GM19023 (cell line): Measurements from ENCODE around the gene LPIN1.
A peak's percentile ranks its signal among the peaks of the same experiment; 100 is the strongest.
"Not testable (repeated sequence)": the region's sequence is repeated elsewhere in the genome, so short reads cannot be mapped to it uniquely, and the experiment has no call there.

Source experiments
- ATAC-seq: cut with Tn5 transposase; IDR thresholded peaks from one replicate; pipeline ENCODE4 v1.9.1; 2021; ENCODE audit warnings: mild to moderate bottlenecking, moderate library complexity; ENCODE audit not compliant: unreplicated experiment

Gene LPIN1

DNA sequence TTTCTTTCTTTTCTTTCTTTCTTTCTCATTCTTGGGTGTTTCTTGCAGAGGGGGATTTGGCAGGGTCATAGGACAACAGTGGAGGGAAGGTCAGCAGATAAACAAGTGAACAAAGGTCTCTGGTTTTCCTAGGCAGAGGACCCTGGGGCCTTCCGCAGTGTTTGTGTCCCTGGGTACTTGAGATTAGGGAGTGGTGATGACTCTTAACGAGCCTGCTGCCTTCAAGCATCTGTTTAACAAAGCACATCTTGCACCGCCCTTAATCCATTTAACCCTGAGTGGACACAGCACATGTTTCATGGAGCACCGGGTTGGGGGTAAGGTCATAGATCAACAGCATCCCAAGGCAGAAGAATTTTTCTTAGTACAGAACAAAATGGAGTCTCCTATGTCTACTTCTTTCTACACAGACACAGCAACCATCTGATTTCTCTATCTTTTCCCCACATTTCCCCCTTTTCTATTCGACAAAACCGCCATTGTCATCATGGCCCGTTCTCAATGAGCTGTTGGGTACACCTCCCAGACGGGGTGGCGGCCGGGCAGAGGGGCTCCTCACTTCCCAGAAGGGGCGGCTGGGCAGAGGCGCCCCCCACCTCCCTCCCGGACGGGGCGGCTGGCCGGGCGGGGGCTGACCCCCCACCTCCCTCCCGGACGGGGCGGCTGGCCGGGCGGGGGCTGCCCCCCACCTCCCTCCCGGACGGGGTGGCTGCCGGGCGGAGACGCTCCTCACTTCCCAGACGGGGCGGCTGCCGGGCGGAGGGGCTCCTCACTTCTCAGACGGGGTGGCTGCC, 12.9 kb downstream of the LPIN1 start:
- not testable (repeated sequence) for ATAC-seq

DNA sequence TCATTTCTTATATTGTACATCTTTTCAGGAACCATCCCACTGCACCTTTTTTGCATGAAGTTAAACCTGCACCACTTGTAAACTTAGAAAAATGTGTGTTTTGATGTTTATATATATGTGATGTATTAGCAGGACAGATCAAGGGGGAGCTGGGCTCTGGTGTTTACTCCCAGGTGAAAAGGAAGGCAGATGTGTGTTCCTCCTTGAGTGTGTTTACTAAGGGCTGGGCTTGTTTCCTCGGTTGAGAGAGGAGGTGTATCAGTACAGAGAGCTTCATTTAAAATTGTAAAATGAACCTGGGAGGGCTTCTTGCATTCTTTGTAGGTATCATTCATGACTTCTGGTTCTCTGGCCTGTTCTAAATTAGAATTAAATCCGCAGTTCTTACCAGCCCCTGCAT, 14.8 kb downstream of the LPIN1 start:
- no peak for ATAC-seq

DNA sequence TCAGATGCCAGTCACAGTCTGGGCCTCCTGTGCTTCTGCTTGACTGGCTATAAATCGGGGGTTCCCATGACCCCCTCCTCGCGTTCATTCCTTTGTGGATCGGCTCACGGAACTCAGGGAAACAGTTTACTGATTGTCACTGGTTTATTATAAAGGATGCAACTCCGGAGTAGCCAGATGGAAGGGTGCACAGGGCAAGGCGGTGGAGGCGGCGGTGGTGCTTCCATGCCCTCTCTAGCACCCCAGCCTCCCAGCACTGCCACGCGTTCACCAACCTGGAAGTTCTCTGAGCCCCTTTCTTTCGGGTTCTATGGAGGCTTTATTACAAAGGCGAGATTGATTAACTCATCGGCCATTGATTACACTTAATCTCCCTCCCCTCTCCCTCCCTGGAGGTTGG, 15.6 kb downstream of the LPIN1 start:
- ATAC-seq = no peak

DNA sequence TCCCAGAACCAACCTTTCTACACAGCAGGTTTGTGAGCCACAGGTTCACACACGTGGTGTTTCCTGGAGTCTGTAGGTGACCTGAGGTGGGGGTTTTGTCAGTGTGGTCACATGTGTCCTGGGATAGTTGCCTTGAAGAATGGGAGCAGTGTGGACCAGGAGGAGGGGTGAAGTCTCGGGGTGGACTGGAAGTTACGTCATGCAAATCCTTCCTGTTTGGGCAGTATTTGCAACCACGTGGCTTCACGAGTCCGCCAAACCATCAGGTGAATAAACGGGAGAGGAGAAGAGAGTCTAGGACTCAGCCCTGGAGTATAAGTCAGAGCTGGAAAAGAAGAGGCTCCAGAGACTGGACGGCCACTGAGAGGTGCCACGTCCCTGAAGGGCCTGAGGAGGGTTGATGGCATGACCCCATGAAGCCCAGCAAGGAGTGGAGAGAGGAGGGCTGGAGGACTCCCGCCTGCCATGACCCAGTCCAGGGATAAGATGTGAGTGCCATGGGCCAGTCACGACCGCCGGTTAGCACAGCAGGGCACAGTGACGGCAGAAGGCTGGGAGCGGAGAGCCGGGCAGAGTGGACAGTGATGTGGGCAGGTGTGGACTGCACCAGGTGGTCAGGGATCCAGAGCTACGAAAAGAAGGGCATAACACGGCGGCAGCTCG, 16.5 kb downstream of the LPIN1 start:
- ATAC-seq = no peak

DNA sequence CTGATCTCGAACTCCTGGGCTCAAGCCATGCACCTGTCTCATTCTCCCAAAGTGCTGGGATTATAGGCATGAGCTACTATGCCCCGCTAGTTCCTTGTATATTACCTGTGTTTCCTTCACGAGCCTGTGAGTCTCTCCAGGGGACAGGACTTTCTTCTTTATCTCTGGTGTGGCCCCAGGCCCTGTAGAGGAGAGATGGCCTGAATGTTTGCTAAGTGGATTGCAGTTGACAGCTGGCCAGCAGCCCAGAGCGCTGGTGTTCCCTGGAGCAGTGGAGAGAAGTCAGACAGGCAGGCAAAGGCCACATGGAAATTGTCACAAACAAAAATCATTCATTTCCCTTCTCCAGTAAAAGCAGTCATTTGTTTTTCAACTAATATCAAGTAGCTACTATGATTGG, 17.9 kb downstream of the LPIN1 start:
- ATAC-seq = no peak

DNA sequence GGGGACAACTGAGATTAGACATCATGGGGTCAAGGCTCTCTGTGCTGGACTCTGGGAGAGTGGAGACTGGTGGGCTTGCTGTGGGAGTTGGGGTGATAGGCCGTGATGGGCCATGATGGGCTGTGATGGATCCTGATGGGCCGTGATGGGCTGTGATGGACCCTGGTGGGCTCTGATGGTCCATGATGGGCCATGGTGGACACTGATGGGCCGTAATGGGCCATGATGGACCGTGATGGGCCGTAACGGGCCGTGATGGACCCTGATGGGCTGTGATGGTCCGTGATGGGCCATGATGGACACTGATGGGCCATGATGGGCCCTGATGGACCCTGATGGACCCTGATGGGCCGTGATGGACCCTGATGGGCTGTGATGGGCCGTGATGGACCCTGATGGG, 18.5 kb downstream of the LPIN1 start:
- no peak for ATAC-seq

DNA sequence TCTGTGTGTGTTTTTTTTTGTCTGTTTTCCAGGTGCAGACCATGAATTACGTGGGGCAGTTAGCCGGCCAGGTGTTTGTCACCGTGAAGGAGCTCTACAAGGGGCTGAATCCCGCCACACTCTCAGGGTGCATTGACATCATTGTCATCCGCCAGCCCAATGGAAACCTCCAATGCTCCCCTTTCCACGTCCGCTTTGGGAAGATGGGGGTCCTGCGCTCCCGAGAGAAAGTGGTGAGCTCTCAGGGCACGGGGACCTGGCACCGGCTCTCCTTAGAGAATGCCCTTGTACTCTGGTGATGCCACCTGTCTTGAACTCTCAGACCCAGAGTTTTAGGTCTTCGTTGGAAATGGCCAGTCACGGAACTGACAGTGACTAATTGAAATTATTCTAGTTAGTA, 19.1 kb downstream of the LPIN1 start:
- ATAC-seq = no peak

DNA sequence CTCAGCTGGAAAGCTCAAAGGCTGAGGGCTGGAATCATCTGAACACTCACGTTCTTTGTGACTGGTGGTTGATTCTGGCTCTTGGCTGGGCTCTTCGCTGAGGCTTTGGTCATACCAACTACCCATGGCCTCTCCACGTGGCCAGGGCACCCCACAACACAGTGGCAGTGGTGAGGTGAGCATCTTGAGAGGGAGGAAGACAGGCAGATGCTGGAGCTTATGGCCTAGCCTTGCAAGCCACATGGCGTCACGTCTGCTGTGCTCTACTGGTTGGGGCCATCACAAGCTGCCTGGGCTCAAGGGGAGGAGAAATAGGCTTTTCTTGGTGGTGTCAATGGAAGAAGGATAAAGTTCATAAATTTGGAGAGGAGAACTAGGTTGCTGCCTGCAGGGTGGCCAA, 19.6 kb downstream of the LPIN1 start:
- ATAC-seq = no peak

DNA sequence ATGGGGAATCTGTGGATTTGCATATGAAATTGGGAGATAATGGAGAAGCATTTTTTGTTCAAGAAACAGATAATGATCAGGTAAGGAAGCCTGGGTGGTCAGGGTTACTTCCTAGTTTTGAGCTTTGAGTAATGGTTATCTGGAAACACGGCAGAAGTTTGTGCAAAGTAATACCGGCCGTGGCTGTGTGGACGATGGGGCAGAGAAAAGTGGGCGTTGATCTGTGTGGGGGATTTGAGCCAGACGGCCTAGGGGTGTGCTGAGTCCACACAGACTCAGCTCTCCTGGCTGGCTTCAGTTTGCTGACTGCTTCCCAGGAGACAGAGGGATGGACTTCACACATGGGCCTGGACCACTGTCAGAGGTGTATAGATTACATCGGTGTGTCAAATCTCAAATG, 21.3 kb downstream of the LPIN1 start:
- ATAC-seq = no peak

DNA sequence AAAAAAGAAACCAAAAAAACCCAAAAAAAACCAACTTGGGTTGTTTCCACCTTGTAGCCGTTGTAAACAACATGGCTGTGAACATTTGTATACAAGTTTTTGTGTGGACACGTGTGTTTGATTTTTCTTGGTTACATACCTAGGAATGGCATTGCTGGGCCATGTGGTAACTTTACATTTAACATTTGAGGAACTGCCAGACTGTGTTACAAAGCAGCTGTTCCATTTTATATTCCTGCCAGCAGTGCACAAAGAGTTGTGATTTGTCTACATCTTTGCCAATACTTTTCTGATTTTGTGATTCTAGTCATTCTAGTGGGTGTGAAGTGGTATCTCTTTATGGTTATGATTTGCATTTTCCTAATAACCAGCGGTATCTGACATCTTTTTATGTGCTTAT, 22.5 kb downstream of the LPIN1 start:
- no peak for ATAC-seq

DNA sequence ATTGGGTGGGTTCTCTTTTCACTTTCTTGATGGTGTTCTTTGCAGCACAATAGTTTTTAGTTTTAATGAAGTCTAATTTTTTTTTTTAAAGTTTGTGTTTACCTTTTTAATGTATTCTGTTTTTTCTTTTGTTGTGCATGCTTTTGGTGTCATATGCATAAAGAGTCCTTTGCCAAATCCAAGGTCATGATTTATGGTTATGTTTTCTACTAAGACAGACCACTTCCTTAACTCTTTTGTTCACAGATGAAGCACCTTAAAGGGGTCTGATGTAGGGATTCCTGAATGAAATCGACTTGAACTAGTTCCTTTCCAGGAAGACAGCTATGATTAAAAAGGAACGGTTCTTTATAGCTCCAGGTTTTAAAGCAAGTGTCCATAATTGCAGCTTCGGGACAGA, 23.1 kb downstream of the LPIN1 start:
- no peak for ATAC-seq

DNA sequence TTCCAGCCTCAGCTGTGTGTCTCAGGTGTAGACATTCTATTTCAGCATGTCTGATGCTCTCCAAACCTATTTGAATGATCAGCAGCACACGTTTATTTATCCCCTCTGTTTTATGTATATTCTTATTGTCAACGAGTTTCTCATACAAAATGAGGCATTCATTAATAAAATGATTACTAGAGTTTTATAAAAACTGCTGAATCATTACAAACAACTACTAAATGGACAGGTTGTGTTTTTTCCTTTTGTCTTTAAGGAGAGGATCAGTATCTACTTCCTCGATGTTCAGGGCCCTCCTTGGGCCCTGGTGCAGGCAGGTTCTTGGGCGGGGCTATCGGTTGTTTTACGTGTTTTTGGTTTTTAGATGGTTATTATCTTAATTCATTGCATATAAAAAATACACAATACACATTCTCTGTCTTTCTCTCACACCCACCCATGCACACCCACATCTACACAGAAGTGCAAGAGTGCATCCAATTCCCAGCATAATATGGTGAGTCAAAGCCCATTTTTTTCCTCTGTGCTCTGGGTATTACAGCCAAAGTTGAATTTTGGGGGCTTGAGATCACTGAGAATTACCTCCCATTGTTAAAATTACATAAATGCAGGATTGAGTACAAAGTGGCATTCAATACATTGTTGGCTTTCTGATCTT, 24.2 kb downstream of the LPIN1 start:
- ATAC-seq = no peak

DNA sequence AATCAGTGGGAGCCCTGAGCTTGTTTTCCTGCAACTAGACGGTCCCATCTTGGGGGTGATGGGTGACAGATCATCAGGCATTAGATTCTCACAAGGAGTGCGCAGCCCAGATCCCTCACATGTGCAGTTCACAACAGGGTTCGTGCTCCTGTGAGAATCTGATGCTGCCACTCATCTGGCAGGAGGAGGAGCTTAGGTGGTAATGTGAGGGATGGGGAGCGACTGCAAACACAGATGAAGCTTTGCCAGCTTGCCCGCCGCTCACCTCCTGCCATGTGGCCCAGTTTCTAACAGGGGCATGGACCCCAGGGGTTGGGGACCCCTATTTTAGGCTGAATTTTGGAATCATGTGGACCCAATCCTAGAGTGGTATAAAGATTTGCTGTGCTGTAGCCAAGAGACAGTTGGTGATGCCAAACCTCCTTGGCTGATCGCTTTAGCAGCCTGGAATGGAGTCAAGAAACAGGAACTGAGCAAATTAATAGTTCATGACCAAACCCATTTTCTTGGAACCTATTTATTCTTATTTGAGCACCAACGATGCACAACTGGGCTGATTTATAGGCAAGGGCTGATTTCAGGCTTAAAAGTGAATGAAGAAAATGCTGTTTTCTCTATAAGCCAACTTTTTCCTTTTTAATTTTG, 25.7 kb downstream of the LPIN1 start:
- ATAC-seq = no peak

DNA sequence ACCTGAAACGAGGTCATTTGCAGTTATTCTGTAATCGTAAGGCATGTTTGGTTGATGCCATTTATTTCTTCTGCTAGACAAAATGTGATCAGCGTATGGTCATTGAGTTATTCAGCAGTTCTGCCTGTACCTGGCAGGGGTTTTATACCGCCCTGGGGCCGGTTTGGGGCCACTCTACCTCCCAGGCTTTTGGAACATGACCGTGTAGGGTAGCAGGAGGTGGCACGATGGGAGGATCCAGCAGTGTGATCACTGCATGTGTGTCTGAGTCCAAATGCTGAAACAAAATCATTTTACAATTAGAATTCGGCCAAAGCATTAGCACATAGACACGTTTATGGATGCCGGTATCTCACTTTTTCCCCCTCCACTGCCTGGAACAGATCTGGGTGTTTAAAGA, 26.7 kb downstream of the LPIN1 start:
- no peak for ATAC-seq

DNA sequence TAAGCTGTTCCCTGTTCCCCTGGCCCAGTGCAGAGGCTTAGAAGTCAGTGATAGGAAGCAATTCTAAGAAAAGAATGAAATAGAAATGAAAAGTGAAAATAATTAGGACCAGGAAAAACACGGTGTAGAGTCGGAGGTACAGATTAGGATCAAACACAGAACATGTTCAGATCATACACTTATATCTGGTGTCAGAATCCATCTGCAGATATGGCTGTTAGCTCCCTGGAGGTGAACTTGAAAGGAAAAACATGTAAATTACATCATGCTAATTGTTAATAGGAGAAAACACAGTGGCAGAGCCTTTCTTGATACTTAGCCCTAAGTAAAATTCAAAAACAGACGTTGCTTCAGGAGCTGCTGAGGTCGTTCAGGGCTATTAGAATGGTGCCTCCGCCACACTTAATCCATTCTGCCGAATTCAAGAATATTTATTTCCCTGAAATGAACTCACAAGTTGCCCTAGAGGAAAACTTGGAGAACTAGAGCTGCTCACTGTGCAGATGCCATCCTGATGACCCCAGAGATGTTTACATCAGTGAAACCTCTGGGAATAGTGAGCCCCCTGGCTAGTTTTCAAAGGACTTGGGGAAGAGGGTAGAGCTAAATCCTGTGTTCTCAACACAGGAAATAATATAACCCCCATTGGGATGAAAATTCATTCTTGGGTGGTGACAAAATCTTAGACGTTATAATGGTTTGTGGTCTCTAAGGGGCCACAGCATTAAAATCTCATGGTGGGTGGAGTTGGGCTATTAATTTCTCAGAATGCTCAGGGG, 27.5 kb downstream of the LPIN1 start:
- no peak for ATAC-seq

DNA sequence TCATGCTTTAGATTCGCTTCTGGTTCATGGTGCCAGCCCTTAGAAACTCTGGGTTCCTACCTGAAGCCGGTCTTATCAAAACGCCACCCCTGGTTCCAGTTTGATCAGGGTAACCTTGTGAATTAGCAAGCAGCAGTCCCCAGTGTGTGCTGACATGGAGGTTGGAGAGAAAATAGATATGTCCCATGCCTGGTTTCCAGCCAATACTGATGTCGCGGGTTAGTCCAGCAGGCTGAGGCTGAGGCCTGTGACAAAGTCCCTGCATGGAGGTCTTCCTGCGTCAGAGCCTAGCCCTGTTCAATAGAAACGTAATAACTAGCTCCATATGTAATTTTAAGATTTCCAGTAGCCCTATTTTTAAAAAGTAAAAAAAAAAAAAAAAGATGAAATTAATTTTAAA, 28.2 kb downstream of the LPIN1 start:
- no peak for ATAC-seq

DNA sequence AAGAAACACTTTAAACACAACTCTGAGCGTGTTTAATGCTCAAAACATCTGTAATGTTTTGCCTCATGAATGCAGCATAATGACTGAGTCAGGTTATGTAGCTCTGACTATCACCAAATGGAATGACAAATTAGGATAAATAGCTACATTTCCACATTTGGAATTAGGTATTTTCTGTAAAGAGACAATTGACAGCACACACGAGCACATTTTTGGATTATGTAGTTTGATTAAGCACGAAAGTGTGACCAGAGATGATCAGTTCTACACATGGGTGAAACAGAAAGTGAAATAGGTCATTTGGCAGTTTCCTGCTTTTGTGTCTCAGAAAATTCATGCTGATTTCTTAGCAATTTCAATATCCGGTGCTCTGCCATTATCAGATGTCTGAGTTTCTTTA, 29.0 kb downstream of the LPIN1 start:
- peak; percentile 65 for ATAC-seq

DNA sequence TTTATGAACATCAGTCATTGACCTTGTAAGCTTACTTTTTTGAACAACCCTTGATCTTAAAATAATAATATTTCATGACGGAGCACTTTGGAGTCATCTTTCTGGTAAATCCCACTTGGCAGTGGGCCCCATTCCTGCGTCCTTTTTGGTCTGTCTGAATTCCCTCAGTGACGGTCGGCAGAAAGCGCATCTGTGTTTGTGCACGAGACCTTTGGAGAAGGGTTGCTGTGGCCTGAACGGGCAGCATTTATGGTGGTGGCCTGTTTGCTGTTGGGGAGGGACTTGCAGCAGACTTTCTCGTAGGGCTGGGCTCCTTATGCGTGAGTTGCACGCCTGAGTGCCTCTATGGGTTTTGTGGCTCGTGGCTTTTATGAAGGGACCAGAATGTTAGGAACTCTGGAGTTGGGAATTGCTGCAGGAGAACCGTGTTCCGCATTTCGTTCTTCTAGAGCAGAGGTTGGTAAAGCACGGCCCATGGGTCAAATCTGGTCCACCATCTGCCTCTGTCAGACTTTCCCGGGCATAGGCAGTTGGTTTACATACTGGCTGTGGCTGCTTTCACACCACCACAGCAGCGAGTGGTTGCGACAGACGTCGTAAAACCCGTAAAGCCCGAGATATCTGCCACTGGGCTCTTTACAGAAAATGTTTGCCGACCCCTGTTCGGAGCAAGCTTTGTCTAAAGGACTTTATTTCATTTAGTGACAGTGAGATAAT, 30.8 kb downstream of the LPIN1 start:
- ATAC-seq = no peak

DNA sequence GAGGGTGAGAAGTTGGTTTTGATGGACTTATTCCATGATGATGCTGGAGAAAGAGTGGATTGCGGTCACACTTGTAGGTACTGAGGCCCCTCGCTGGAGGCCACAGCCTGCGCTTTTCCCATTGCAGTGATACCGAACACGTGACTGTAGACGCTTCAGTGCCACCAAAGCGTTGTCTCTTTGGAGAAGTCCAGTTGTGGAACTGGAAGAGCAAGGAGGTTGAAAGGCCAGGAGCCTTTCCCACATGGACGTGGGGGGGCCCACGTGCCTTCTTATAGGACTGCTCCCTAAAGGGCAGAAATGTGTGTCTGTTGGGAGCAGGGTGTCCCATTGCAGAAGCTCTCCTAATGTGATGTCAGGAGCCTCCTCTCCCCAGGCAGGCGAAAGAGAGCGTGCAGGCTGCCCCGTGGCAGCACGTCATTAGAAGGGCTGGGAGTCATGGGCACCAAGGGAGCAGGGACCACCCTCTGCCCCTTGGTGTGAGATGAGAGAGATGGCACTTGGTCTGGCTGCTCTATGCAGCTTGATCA, 31.5 kb downstream of the LPIN1 start:
- ATAC-seq = no peak

DNA sequence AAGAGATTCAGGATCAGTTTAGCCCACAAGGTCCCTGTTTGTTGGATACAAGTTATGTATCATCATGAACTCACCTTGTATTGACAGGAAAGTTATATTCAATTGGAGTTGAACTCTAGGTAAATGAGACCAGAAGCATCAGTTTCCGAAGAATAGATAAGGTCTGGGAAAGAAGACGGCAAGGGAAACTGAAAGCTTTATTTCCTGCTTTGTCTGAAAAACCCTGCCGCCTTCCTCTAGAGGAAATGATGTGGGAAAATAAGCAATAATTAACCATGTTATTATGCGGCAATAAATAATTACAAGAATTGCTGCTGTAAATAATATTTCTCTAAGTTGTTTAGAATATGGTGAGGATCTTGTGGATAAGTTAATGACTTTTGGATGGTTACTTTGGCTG, 32.0 kb downstream of the LPIN1 start:
- ATAC-seq = no peak
